ENCODE data around the gene CCHCR1.
A peak's percentile ranks its signal among the peaks of the same experiment; 100 is the strongest.

The CCHCR1 gene

DNA sequence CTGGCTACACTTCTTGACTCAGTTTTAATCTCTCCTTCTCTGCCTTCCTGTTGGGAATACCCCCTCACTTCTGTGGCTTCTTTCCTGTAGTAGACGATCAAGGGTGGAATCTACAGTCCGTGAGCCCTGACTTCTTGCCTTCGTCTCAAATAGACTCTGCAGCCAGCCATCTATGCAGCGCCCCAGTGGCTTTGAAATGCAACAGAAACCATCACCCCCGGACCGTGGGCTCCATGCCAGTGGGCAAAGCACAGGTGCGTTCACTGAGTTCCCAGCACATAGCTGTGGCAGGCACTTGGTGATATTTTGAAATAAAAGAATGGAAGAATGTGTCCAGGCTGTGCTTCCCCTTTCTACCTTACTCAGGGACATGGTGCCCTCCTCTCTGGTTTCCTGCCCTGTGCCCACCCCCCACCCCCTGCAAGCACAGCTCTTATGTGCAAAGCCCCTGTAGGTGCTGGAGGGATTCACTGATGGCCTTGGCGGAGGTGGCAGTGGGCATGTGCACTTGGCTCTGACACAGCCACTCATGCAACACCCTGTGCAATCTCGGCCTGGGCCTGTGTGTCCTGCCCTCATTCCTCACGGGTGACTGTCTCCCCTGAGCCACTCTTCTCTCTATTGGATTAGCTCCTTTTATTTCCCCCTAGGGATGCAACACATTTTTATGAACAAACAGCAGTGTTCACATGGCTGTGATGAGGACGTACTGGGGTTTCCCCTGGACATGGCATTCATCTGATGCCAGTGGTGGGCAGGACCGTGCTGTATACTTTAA, 31.8 kb downstream of the CCHCR1 start:
- DNase-seq: no peak

DNA sequence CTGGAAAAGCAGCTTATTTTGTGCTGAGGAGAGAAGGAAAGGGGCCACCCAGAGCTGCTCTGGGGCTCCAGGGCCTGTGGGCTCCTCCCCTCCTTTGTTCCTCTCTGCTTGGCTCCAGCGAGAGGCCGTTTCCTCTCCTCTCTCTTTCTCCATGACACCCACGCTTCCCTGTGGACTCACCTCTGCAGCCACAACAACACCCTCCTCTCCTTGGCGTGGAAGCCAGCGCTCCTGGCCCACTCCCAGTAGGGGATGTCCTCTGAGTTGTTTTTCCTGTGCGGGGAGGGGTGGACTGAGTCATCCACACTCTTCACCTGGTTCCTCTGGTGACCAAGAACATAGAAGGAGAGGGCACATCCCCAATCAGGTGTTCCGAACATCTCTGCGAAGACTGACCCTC, 32.4 kb downstream of the CCHCR1 start:
- no peak for DNase-seq

DNA sequence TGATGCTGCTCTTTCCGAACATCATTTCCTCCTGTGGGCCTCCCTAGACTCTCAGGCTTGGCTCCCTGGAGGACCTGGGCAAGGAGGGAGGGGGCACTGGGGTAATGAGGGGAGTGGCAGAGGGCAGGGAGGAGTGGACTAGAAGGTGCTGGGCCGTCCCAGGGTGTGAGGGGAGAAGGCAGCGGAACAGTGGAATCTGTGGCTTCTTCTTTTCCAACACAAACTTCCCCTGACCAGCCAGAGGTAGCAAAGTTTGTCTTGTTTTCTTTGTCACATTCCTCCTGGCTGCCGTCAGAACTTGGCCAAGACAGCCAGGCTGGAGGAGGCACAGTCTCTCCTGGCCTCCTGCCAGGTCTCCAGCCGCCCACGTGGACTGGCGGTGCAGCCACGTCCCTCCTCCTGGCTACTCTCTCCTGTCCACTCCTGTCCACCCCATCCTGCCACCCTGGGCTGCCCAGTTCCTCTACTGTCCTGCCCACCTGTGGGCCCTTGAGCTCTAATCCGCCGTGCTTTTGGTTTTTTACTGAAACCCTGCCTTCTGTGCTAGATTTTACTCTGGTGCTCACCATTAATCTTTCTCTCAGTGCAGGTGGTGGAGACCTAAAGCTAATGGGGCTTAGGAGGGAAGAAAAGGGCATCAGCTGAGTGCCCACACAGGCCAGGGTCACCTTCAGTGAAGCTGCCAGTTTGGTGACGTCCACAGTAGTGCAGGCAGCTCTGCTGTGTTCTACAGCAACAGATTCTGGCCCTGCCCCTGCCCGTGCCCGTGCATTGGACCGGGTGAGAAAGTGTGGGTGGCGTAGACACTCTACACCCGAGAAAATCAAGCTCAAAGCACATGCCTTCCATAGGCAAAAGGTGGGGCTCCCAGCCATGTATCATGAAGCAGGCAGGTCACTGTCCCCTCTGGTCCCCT, 34.6 kb downstream of the CCHCR1 start:
- peak; percentile 11 for DNase-seq

DNA sequence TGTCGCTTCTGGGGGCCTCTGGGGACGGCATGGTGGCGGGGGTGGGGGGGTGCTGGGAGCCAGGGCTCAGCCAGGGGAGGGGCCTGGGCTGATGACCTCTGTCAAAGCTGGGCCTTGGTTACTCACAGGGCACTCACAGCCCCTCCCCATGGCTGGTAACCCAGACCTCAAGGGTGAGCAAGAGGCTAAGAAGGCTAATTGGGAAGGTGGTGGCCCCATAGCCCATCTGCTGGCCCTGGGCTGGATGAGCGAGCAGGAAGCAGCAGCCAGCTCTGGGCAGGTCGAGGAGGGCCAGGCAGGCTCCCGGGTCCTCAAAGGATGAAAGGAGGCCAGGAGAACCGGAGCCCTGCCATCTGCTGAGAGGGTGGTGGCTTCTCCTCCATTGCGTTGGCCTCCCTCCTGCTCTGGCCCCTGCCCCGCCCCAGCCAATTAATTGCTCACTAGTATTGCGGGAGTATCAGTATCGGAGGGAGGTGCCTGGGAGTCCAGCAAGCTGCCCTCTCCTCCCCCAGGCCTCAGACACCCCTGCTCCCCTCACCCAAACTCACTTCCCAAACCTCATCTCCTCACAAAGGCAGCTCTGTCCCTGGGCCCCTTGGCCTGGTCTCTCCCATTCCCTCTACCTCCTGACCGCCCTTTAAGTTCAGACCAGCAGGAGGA, 36.3 kb downstream of the CCHCR1 start:
- no peak for DNase-seq

DNA sequence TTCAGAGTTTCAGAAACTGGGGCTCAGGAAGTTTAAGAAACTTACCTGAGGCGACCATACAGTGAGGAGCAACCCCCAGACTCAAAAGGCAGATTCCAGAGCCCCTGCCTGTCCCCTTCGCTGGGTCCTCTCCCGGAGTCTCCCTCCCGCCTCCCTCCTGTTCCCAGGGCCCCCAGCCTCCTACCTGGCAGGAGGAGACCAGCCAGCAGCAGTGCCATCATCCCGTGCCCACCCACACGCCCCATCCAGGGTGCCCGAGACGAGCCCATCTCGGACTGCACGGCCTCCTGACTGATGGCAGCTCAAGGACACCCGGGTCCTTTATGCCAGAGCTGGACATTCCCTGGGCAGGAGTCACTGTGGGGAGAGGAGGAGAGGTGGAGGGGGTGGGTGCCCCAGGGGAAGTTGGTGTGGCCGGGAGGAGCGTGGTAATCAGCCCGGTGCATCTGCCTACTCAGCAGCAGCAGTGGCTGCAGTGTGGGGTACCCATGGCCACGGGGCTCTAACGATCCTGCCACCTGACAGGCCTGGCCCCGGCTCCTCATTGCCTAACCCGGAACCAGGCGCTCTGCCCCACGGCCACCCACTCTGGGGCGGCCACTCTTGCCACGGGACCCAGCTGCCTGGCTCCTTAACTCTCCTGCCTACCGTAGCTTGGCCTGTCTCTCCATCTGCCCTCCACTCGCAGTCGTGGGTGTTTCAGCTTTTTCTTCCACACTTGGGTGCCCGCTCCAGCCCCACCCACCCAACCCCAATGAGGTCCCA, 37.3 kb downstream of the CCHCR1 start, which contains the start of gene CDSN:
Gene CDSN, minus strand, starts transcription at position 296 of the 765 bp plus-strand sequence. Its CDS starts 27 bp downstream, at position 269.
- peak; percentile 41 for DNase-seq

DNA sequence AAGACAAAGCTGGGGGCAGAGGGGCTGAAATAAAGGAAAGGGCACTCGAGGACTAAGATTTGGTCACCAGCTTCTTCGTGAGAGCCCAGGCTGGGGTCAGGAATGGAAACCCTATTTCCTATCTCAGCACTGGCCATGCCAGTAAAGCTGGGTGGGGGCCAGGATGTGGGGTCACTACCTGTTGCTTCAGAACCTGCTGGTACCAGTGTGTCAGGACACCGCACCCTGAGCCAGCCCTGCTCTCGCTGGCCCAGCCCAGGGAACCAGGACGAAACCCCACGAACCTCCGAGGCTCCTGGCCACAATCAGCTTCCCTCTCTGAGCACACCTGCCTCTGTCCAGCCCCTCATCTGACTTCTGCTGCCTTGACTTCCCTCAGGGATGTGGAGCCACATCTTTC, 39.4 kb downstream of the CCHCR1 start:
- no peak for DNase-seq

DNA sequence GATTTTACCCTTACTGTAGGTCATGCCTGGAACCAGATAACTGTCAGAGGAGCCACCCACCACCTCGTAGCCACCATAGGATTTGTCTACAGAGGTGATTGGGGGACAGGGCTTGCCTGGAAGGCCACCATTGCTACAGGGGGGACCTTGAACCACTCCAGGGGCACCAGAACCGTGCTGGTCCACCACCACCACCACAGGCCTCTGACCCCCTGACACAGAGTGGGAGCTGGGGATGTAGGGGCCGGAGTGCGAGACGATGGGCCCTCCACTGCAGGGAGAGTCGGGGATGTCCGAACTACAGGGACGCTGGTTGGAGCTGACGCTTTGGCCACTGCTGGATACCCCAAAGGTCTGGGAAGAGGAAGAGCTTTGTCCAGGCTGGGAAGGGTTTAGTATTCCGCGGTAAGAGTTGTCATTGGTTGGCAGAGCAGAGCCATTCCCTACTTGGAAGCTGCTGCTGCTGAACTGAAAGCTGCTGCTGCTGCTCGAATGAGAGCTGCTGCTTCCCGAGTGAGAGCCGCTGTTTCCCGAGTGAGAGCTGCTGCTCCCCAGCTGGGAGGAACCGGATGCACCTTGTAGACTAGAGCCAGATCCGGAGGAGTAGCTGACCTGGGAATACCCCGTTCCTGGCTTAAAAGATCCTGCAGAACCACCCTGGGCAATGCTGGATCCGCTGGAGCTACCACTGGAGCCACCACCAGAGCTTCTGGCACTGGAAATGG, 40.8 kb downstream of the CCHCR1 start:
- no peak for DNase-seq

DNA sequence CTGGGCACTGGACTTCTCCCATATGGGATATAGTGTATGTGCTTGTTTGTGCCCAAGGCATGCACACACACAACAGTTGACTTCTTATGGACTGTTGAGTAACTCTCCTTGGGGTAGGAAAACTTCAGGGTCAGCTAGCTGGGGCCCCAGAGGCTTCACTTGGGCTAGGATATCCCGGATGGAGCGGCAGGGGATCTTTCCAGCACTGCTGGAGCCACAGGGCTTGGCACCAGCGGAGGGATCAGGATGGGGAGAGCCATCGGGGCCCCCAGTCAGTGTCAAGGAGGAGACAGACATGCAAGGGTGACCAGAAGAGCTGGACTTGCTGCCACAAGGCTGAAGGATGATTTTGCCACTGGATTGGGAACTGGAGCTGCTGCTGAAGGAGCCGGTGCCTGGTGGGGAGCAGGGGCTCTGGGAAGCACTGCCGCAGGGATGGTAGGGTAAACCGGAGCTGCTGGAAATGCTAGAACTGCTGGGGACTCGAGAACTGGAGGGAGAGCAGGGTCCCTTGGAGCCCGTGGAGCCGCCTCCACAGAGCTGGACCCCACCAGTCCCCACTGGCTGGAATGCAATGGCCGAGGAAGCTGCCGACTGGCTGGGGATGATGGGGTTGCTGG, 41.6 kb downstream of the CCHCR1 start:
- no peak for DNase-seq

DNA sequence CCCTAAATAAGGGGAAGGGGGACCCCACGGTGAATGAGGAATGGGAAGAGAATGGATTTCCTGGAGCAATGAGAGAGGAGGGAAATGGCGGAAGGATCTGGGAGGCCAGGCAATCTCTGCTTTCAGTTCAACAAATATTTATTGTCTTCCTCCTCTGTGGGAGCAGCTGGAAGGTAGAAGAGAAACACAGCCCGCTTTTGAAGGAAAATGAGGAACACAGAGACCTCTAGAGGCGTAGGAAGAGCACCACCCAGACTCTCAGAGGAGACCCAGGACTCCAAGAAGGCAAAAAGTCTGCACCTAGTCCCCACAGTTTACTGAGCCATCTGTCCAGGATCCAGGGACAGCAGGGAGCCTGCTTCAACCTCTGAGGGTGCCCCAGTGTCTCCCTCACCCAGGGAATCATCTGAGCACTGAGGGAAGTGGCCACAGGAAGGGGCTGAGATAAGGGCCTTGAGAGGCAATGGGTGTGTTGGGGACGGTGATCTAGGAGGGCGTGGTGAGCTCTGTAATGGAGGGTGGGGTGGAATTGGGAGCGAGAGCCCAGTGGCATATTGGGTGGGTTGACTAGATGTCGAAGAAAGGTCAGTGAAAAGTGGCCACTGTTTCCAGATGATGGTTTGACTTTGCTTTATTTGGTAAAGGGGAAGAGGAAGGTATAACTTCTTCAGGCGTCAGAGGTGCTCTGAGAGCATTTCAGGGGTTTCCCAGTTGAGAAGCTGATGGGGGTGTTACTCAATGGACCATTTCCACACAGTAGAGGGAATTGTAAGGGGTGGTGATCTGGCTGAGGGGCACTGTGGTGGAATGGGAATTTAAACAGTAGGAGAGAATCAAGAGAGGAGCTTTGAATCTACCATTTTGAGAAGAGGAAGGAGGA, 42.4 kb downstream of the CCHCR1 start:
- peak; percentile 27 for DNase-seq

DNA sequence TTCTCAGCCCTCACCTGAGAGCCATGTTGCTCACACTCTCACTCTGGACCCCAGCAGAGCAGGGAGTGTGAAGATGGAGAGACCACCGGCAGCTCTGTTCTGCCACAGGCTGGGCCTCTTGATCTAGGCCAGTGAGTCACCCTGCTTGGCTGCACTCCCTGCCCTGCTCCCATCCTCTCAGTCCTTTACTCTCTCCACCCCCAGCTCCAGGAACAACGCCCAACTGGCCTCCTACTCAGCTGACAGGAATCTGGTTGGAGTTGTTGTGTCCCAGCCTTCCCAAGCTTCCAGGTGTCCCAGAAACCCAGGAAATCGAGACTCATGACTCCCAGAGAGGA, 43.1 kb downstream of the CCHCR1 start, which contains the start of gene PSORS1C1:
Gene PSORS1C1, plus strand, starts transcription at position 260 of the 338 bp plus-strand sequence. CDS start 14,833 bp downstream, outside the sequence.
- no peak for DNase-seq

DNA sequence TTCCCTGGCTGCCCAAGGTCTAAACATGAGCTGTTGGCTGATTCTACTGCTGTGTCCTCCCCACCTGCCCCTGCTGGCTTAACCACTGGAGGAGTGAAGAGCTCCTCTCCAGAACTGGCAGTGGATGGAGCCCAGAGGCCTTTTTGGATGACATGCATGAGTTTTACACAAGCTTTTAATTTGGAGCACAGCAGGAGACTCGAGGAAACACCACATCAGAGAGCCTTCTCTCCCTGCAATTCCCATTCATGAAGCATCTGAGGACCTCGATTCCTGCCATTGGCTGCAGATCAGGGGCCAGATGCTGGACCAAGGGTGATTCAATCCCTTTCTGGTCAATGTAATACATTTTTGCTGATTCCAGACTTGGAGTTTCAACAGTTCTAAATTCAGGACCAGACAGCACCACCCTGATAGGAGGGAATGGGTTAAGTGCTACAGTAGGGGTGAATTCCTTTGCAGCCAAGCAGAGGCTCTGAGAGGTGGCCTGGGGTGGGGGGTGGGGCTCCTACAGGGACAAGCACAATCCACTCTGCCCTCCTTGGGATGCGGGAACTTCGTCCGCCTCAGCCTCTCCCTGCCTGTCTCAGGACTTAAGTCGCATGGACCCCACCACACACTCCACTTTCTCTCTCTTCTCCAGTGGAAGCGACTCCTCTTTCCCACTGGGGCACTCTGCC, 43.6 kb downstream of the CCHCR1 start:
- DNase-seq: no peak

DNA sequence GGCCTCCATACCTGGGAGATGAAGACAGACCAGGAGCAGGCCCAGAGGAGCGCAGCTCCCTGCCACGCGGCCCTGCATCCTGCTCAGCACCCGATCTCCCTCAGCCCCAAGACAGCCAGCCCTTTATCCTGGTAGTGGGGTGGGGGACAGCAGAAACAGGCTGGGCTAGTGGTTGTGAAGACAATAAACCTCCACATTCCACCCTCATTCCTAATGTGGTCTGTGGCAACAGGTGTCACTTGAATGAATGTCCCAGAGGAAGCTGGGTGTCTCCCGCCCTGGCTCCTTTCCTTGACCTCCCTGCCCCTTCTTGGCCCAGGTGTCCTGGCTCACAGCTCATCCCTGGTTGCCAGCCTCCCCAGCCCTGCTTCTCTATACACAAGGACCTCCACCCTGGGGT, 45.1 kb downstream of the CCHCR1 start, which contains the start of gene C6orf15:
Gene C6orf15, minus strand, starts transcription at position 98 of the 400 bp plus-strand sequence. Its CDS starts 20 bp downstream, at position 78.
- no peak for DNase-seq

DNA sequence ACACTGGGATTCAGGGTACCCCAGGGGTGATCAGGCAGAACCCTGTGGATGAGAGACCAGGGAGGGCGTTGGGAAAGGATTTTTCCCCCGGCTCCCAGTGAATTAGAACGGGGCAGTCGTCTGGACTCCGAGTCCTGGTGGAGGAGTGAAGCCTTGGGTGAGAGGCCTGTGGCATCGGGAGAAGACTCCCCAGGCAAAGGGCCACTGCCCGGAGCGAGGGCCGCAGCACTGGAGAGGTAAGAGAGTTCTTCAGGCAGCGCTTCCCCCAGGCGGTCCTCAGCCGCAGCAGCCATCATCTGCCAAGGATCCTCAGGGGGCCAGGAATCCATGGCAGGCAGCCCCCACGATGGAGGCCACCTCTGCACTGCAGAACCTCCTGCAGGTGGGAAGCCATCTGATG, 45.9 kb downstream of the CCHCR1 start:
- DNase-seq: no peak

DNA sequence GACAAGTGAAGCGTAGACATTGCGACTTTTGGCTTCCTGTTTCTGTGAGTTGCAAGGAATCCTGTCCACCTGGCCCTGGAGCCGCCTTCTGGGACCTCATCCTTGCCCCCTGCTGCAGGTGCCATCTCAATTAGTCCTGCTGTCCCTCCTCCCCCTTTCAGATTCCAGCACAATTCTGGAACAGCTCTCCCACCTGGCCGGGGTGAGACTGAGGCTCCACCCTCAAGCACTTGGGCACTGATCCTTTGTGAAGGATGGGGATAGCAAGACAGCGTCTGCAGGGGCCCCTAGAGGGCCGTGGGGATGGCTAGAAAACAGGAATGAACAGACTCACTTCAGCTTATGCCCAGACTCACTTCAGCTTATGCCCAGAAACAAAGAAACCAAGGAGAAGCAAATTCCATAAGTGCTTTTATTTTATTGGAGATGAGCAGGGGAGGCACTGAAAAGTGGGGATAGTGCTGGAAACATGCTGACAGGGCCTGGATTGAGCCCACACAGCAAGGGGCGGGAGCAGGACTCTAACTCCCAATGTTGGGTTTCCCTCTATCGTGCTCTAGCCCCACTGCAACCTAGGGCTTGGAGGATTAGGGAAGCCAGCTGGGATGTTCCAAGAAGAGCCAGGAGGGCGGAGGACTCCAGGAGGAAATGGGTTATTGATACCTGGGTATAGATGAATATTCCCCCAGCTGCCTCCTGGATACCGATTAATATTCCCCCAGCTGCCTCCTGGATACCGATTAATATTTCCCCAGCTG, 46.6 kb downstream of the CCHCR1 start:
- DNase-seq: no peak

DNA sequence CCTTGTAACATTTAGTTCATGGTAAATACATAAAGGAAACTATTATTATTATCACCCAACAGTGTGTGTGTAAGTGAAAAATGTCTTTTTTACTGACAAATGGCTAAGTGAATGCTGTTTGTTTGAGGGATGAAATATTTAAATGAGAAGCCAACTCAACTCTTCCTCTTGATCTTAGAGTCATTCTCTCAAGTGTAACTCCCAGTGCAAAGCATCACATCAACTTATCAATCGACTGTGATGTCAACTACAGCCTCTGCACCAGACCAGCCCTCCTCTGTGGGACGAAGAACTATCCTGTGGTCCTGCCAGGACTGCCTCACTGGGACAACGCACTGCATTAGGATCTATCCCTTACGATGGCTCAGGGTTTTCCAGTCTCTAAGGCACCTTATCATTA, 50.5 kb downstream of the CCHCR1 start:
- DNase-seq: no peak

DNA sequence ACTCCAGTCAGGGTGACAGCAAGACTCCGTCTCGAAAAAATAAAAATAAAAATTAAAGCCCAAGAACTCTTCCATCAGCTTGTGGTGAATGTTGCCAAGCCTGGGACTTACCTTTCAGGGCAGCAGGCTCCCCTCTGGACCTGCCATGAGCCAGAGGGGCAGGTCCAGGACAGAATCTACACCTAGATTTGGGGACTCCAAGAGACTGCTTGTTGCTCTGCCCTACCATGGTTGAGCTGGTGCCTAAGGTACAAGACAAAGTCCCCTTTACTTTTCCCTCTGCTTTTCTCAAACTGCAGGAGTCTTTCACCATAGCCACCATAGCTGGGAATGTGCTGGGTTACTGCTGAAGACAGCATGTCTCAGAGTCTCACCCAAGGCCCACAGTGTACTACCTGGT, 54.5 kb downstream of the CCHCR1 start:
- no peak for DNase-seq

DNA sequence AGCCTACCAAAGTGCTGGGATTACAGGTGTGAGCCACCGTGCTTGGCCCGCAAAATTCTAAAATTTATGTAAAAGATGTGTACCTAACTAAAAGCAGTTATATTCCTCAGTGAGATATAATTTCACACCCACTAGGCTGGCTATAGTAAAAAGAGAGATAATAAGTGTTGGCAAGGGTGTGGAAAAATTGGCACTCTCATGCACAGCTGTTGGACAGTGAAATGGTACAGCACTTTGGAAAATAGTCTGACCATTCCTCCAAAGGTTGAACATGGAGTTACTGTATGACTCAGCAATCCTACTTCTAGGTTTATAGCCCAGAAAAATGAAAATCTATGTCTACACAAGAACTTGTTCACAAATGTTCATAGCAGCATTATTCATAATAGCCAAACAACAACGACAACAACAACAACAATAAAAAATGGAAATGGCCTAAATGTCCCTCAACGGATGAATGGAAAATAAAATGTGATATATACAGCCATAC, 59.1 kb downstream of the CCHCR1 start:
- no peak for DNase-seq

DNA sequence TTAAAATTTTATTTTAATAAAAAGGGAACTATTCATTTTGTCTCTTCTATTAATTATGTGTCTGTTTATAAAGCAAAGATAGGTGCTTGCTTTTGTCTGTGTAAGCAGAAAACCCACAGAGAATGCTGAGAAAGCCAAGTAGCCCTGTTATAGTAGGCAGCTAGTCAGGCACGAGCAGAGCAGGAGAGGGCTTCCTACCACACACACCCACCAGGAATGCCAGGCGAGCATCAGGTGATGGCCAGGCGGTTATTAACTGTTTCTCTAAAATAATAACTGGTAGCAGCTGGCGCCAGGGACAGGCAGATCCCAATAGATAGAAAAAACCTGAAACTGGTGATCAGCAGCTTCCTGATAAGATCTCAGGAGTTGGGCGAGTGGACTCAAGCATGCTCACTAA, 60.9 kb downstream of the CCHCR1 start:
- DNase-seq: peak; percentile 27

DNA sequence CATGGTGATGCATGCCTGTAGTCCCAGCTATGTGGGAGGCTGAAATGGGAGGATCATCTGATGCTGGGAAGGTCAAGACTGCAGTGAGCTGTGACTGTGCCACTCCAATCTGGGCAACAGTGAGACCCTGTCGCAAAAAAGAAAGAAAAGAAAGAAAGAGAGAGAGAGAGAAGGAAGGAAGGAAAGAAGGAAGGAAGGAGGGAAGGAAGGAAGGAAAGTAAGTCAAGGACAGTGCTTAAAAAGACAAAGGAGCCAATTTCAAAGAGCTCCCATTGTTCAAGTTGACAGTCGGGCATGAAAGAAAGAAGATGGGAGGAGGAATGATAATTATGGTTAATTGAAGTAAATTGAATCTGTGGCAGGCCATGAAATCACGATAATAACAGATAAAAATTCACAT, 61.4 kb downstream of the CCHCR1 start:
- no peak for DNase-seq

Data from hematopoietic multipotent progenitor cell treated with erythropoietin and hydrocortisone succinate and interleukin-3 and kit ligand, for 8 days (in vitro differentiated cells).